Urinary bladder (tissue), 4 donors: ENCODE data around the gene GMDS. TPM values are rescaled to one million over a fixed set of nuclear protein-coding genes. Genes with fewer than 3 reads are reported as not detected.

Experiments
- DNase-seq: peaks from one replicate; pipeline ENCODE4 v3.0.0-alpha.2; 2015; ENCODE audit errors: extremely low spot score
- H3K27ac ChIP-seq: one replicate; pipeline ENCODE4 v1.5.1; 2013; ENCODE audit warnings: low read depth, mild to moderate bottlenecking, moderate library complexity
- H3K36me3 ChIP-seq: one replicate; pipeline ENCODE4 v1.6.1; 2013; ENCODE audit warnings: mild to moderate bottlenecking, moderate library complexity; ENCODE audit not compliant: insufficient read depth
- H3K4me1 ChIP-seq: one replicate; pipeline ENCODE4 v1.6.1; 2013; ENCODE audit warnings: mild to moderate bottlenecking, moderate library complexity; ENCODE audit not compliant: insufficient read depth
- H3K4me3 ChIP-seq: one replicate; pipeline ENCODE4 v1.5.1; 2013; ENCODE audit warnings: low read depth, low read length
- WGBS: extraction: QIAGEN DNeasy Blood & Tissue Kit; methylation state at CpG from one replicate; pipeline ENCODE4 v1.1.7; 2013; 5-methylcytosine and 5-hydroxymethylcytosine counted together
- polyA plus RNA-seq: library from polyadenylated mRNA; stranded (reverse); fragments of 200-250 nt; gene quantifications from one replicate; pipeline ENCODE4 v1.2.3, GENCODE V29; 2013
- total RNA-seq: library from RNA; depleted of rRNA; stranded (reverse); fragments of >200 nt; gene quantifications from one replicate; pipeline ENCODE4 v1.2.3, GENCODE V29; 2014
- donor health status: healthy with polysubstance abuse.
- donor health status: healthy.

GMDS gene
- total and polyA plus RNA-seq, 2 donors = 7.5 to 10.7 TPM

DNA sequence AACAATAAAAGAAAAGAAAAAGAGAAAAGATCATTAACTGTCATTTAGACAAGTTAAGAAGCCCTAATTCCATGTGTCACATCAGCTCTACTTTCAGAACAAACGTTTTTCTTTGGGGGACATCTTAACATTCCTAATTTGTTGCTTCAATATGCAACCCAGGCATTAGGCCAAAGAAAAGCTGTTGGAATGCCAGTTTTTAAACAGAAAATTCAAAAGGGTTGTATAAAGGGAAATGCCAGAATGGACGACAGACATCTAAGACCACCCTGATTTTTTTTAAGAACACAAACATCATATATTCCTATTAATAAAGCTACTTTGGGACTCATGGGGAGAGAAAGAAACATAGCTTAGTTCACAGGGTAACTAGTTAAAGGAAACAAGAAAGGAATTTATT, 315.0 kb downstream of the GMDS start:
- H3K27ac ChIP-seq = no peak overlapping the region
- no peaks in the 10 kb centered on the region for H3K4me1 ChIP-seq
- no peak overlapping the region for H3K4me3 ChIP-seq
- no peak for DNase-seq
- 27% methylated on average over 2 of the region's 2 CpGs for WGBS
- H3K36me3 ChIP-seq = no peaks in the 10 kb centered on the region

DNA sequence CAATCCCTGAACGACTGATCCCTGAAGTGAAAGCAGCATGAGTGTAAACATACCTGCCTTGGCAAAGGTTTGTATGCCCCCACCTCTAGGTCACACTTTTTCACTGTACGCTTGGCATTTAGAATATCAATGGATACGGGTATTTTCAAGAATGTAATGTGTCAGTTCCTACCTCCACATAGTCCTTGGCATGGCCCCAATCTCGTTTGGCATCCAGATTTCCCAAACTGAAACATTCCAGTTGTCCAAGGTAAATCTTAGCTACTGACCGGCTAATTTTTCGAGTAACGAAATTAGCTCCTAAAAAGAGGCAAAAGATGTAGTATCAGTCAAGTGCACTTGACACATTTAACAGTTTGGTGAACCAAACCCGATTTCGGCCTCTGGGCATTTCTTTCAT, 315.5 kb downstream of the GMDS start:
- H3K36me3 ChIP-seq = no peaks in the 10 kb centered on the region
- DNase-seq = no peak
- H3K4me1 ChIP-seq = no peaks in the 10 kb centered on the region
- no peak overlapping the region for H3K4me3 ChIP-seq
- no peak overlapping the region for H3K27ac ChIP-seq
- WGBS = 90% methylated on average over 9 of the region's 9 CpGs

DNA sequence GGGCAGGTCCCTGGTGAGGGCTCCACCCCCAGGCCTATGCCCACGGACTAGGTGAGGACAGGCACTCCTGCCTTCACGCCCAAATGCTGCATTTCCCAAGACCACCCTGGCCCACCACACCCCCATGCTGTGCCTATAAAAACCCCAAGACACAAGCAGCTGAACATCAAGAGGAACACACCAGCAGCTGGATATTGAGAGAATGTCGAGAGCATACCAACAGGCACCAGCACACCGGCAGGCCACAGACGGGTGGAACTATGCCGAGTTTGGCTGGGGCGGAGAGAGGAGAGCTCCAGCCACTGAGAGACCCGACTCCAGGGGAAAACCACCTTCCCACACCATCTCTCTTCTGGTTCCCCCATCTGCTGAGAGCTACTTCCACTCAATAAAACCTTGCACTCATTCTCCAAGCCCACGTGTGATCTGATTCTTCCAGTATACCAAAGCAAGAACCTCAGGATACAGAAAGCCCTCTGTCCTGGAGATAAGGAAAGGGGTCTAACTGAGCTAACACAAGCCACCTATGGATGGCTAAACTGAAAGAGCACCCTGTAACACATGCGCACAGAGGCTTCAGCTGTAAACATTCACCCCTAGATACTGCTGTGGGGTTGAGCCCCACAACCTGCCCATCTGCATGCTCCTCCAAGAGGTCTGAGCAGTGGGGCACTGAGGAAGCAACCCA, 319.5 kb downstream of the GMDS start:
- H3K36me3 ChIP-seq = no peaks in the 10 kb centered on the region
- no peak for DNase-seq
- 93% methylated on average over 10 of the region's 10 CpGs for WGBS
- no peak overlapping the region for H3K4me3 ChIP-seq
- no peaks in the 10 kb centered on the region for H3K4me1 ChIP-seq
- H3K27ac ChIP-seq = no peak overlapping the region

DNA sequence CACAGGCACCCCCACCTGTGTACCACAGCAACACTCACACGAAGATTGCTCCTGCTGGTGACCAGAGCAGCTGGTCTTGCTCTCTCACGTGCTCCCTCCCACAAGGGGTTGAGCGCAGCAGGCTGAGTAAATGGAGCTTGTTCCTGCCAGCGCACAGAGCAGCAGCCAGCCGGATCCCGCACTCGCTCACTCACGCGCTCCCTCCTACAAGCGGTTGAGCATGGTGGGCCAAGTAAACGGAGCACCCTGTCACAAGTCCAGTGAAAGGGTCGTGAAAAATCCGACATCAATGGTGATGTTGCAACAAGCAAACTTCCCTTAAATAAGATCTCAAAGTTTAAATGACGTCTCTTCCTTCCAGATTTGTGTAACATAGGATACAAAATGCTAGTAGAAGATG, 322.0 kb downstream of the GMDS start:
- no peak overlapping the region for H3K27ac ChIP-seq
- H3K4me1 ChIP-seq = no peaks in the 10 kb centered on the region
- DNase-seq = no peak
- H3K4me3 ChIP-seq = no peak overlapping the region
- 94% methylated on average over 14 of the region's 14 CpGs for WGBS
- H3K36me3 ChIP-seq = no peaks in the 10 kb centered on the region

DNA sequence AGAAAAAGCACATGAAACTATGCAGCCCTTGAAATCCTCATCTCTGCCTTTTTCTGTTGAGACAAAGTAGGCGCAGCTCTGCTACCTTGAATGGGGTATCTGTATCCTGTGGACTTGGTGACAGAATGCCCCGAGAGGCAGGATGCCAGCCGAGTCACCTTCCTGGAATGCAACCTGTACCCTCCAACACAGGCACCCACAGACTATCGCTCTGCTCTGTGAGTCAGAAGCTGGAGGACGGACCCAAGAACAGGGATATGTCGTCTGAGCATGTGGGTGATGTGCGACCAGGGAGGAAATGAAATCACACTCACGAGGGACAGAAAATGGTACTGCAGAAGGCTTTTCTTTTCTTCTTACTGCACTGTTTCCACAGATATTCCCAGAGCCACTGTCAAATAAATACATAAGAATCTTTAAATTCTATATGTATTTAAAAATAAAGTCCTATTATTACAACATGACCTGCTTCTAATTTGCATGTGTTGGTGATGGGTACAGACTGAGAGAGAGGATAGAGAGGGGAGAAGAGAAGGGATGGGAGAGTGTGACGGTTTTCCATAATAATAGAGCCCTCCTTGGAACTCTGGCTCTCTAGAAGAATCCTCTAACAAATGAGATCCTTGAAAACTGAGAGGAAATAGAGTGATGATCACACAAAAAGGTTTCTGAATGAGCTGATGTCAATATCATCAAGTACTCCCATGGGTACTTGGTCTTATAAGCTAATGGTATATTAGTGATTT, 327.6 kb downstream of the GMDS start:
- H3K4me3 ChIP-seq = no peak overlapping the region
- H3K4me1 ChIP-seq = no peaks in the 10 kb centered on the region
- no peak overlapping the region for H3K27ac ChIP-seq
- no peaks in the 10 kb centered on the region for H3K36me3 ChIP-seq
- DNase-seq = no peak
- 80% methylated on average over 9 of the region's 9 CpGs for WGBS

DNA sequence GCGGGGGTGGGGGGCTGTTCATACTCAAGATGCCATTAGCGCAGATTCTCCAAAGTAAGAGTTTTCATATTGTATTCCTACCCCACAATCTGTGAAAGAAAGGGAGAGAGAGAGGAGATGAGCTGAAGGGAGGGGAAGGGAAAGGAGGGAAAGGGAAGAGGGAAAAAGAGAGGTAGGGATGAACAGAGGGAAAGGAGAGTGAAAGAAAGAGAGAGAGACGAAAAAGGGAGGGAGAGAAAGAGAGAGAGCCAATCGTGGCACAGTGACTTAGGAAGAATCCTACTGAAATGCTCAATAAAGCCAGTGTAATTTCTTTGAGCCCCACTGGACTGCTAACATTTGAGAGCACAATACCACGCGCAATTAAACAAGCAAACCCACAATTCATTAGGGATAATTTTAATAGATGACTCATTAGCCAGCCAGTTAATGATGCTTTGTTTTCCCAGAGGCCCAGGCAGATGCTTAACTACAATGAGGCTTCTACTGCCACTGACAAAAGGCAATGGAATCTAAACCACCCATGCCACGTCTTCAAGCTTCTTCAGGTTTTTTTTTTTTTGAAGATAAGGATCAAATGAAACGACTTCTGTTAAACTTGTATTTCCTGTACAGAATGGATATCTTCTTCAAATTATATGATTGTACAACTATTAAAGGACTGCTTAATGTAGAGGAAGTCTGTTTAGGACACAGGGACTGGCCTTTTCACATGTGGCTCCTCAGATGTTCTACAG, 328.9 kb downstream of the GMDS start:
- no peaks in the 10 kb centered on the region for H3K4me1 ChIP-seq
- H3K4me3 ChIP-seq = no peak overlapping the region
- WGBS = 82% methylated on average over 8 of the region's 8 CpGs
- no peak overlapping the region for H3K27ac ChIP-seq
- no peaks in the 10 kb centered on the region for H3K36me3 ChIP-seq
- no peak for DNase-seq

DNA sequence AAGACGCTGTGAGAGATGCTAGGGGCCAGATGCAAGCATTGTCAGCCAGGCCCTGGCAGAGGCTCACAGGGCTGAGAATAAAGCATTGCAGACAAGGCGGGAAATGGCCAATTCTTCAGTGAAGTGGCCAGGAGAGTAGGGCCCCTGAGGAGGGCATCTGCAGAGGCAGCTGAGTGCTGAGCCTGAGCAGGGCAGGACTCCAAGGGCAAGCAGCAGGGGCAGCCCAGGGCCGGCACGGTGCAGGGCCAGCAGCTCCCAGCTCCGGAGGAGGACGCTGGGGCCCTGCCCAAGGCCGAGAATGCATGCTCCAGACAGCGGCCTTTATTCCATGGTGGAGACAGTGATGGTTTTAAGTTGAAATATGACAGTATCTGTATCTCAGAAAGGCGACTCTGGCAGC, 330.2 kb downstream of the GMDS start:
- WGBS = 93% methylated on average over 9 of the region's 9 CpGs
- Histone ChIP-seq H3K4me3 (no peak overlapping the region), H3K27ac (no peak overlapping the region), H3K36me3 (no peaks in the 10 kb centered on the region), H3K4me1 (no peaks in the 10 kb centered on the region)
- DNase-seq = no peak

DNA sequence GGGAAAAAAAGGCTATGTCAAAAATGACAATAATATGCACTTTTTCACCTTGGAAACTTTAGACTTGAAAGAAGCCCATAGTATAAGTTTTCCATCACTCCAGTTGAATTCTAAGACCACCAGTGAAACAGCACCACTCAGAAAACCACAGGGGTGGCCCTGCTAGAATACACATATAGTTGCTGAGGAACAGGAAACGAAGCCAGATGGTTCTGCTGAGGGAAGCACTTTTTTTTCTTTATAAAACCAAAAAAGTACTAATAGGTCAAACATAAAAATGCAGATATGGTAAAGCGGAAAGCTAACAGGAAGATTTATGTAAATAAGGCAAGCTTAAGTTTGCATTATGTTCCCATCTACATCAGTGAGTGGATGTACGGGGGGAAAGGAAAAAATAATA, 331.8 kb downstream of the GMDS start:
- H3K27ac ChIP-seq = no peak overlapping the region
- H3K4me1 ChIP-seq = no peaks in the 10 kb centered on the region
- WGBS = 77% methylated on average over 3 of the region's 3 CpGs
- no peak overlapping the region for H3K4me3 ChIP-seq
- H3K36me3 ChIP-seq = no peaks in the 10 kb centered on the region
- no peak for DNase-seq

DNA sequence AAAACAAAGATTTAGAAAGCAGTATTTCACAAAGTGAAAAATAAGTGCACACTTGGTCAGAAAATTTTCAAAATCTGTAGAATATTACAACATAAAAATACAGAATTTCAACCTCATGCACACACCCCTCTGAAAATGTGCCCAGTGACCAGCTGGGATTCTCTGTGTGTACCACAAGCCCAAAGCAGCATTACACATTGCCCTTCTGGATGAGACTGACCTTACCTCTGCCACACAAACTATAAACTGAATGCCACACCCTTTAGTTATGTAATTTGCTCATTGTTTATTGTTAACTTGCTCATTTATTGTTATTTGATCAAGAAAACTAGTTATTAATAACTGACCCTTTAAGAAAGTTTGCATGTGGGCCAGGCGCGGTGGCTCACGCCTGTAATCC, 332.7 kb downstream of the GMDS start:
- Histone ChIP-seq H3K36me3 (no peaks in the 10 kb centered on the region), H3K27ac (no peak overlapping the region), H3K4me1 (no peaks in the 10 kb centered on the region), H3K4me3 (no peak overlapping the region)
- no peak for DNase-seq
- 97% methylated on average over 3 of the region's 3 CpGs for WGBS

DNA sequence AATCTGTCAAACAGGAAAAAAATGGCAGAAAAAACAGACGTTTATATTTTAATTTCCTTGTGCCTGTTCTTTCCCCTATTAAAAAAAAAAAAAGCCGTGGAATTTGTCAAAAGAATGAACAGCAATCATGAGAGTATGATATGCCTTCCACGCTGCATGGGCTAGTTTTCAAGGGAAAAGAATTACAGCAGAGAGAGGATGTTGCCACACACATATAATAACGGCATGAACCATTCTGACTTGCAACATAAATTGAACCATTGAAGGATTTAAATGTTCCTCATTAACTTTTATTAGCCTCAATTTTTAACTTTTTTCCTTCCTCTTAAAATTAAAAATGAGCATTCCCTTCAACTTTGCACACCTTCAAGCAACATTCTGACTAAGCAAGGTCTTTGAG, 333.9 kb downstream of the GMDS start:
- no peak overlapping the region for H3K27ac ChIP-seq
- H3K4me1 ChIP-seq = no peaks in the 10 kb centered on the region
- H3K36me3 ChIP-seq = no peaks in the 10 kb centered on the region
- H3K4me3 ChIP-seq = no peak overlapping the region
- no peak for DNase-seq
- 60% methylated on average over 4 of the region's 4 CpGs for WGBS

DNA sequence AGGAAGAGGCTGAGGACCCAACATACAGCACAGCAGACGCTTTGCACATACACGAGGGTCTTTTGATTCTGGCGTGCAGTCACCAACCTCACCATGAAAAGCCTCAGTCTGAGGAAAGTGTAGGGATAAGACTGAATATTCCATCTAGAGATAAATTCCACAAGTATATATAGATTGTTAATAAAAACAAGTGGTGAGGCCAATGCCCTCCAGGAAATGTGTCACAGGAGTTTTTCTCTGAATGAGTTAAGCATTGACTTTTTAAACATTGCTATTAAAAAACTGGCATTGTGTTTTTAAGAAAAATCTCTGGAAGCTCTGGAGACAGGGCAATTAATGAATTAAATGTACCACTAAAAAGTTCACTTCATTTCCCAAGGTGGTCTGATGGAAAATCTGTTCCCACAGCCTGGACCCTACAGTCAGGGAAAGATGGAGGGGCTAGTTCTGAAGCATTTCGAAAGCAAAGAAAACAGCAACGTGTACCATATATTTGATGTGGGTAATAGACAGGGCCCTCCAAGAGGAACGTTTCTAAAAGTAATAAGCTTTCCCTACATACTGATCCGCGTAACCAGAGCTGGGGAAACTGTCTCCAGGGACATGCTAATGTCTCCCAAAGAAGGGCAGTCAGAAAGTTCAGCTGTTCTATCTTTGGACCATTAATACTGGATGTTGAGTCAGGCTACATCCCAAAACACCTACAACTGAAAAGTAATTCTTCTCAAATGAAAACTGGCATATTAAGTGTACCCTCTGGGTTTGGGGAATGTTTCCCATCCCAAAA, 334.6 kb downstream of the GMDS start:
- H3K4me3 ChIP-seq = no peak overlapping the region
- no peak overlapping the region for H3K27ac ChIP-seq
- no peaks in the 10 kb centered on the region for H3K36me3 ChIP-seq
- H3K4me1 ChIP-seq = no peaks in the 10 kb centered on the region
- DNase-seq = no peak
- WGBS = 79% methylated on average over 8 of the region's 8 CpGs

DNA sequence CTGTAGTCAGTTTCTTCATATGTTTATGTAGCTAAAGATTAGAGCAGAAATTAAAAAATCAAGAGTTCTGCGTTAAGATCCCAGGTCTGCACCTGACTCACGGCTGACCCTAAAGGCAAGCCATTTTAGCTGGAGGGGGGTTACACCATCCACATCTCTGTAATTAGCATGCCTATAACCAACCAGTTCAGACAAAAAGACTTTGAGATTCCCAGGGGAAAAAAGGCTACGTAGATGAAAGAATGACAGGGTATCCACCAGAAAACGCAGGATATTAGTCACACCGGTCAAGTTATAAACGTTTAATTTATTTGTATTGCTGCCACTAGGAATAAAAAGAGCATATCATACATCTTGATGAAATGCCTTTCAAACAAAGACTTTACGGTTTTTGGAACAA, 336.6 kb downstream of the GMDS start:
- WGBS = 79% methylated on average over 7 of the region's 7 CpGs
- Histone ChIP-seq H3K4me3 (no peak overlapping the region), H3K36me3 (no peaks in the 10 kb centered on the region), H3K27ac (no peak overlapping the region), H3K4me1 (no peaks in the 10 kb centered on the region)
- no peak for DNase-seq

DNA sequence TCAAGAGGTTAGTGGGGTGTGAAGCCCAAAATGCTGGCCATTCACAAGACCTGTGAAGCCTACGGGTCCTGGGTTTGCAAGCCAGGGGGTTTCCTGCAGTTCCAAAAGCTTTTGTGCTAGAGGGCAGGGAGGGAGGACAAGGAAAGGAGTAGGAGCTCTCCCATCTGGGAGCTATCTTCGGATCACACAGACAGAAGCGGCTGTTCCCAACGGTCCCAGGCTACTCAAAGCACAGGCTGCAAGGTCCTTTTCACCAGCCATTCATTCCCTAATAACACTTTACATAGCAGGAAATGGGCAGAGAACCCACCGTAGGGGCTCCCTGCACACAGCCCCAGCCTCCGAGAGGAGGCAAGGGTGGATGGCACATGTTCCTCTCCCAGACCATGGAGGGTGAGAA, 338.8 kb downstream of the GMDS start:
- no peak for DNase-seq
- 79% methylated on average over 6 of the region's 6 CpGs for WGBS

More for the DNA sequence above, 338.8 kb downstream of the GMDS start:
- Histone ChIP-seq H3K36me3 (no peaks in the 10 kb centered on the region), H3K4me3 (no peak overlapping the region), H3K4me1 (no peaks in the 10 kb centered on the region), H3K27ac (no peak overlapping the region)
